DND-41 (cell line): Measurements from ENCODE around the gene ARHGAP26.

Source experiments
- EZH2 ChIP-seq: IDR thresholded peaks from 3 replicates; pipeline ENCODE4 v1.6.1; 2012; ENCODE audit warnings: borderline replicate concordance, low read depth, mild to moderate bottlenecking, moderate library complexity, low read length, inconsistent platforms; ENCODE audit not compliant: severe bottlenecking
- TF ChIP-seq, protein P1 (sequence below): IDR thresholded peaks from 2 replicates; pipeline ENCODE4 v1.5.1; 2012; ENCODE audit warnings: borderline replicate concordance, low read length, moderate library complexity, mild to moderate bottlenecking; ENCODE audit not compliant: poor library complexity, severe bottlenecking; ENCODE audit errors: extremely low read depth

DNA sequence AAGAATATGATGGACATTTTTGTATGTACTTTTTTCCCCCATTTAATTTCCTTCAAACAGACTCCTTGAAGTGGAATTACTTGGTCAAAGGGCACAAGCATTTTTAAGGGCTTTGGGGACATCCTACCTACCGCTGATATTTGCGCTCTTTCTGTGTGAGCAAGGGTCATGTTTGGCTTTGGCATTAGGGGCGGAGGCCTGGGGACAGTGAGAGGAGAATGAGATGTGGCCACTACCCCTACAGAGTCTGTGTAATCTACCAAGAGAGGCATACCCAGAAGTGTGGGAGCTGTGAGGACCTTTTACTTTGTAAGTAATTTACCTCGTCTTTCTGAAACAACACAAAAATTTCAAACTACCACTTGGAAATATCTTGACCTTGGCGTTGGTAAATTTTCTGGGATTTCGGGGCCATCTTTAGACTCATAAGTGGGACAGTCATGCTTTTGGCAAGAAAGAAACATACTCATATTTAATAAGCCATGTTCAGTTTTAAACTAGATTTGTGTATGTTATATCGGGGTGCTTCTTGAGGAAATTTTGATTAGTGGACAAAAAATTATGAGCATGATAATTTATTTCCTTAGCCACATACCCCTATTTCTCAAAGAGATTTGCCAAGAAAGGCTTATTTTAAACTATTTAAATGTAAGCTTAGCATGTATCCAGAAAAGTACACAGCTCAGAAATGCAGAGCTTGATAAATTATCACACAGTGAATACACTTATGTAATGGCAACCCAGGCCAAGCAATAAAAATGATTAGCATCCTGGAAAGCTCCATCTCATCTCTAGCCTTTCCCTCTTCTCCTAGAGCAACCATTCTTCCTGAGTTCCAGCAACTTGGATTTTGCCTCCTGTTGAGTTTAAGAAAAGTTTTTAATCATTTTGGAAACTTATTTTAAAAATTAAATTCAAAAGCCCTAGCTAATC, 63.6 kb downstream of the ARHGAP26 start:
- TF ChIP-seq, protein P1, sequence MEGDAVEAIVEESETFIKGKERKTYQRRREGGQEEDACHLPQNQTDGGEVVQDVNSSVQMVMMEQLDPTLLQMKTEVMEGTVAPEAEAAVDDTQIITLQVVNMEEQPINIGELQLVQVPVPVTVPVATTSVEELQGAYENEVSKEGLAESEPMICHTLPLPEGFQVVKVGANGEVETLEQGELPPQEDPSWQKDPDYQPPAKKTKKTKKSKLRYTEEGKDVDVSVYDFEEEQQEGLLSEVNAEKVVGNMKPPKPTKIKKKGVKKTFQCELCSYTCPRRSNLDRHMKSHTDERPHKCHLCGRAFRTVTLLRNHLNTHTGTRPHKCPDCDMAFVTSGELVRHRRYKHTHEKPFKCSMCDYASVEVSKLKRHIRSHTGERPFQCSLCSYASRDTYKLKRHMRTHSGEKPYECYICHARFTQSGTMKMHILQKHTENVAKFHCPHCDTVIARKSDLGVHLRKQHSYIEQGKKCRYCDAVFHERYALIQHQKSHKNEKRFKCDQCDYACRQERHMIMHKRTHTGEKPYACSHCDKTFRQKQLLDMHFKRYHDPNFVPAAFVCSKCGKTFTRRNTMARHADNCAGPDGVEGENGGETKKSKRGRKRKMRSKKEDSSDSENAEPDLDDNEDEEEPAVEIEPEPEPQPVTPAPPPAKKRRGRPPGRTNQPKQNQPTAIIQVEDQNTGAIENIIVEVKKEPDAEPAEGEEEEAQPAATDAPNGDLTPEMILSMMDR, result no peak
- TF ChIP-seq EZH2, result no peak
